ENCODE data around the gene CYLD. TPM values are rescaled to one million over a fixed set of nuclear protein-coding genes. Genes with fewer than 3 reads are reported as not detected.

The CYLD gene
- total and polyA plus RNA-seq, 3 donors from 2014 or later, result 37.4 to 89.3 (median 48.4) TPM

GRCh38 chr16:50719401-50720337 lies 22.2 kb upstream of the CYLD start:
- Histone ChIP-seq H3K36me3 (ENCODE audit: low read depth, missing control alignments) (no peaks in the 10 kb centered on the region), H3K27me3 (no peaks in the 10 kb centered on the region), H3K4me3 (no peak overlapping the region), H3K27ac (no peak overlapping the region), H3K9me3 (no peaks in the 10 kb centered on the region), H3K4me1 (no peaks in the 10 kb centered on the region)
- DNase-seq, result no peak
- TF ChIP-seq POLR2A (IDR thresholded peaks at IDR 0.05), result no peak
- TF ChIP-seq, protein P1, sequence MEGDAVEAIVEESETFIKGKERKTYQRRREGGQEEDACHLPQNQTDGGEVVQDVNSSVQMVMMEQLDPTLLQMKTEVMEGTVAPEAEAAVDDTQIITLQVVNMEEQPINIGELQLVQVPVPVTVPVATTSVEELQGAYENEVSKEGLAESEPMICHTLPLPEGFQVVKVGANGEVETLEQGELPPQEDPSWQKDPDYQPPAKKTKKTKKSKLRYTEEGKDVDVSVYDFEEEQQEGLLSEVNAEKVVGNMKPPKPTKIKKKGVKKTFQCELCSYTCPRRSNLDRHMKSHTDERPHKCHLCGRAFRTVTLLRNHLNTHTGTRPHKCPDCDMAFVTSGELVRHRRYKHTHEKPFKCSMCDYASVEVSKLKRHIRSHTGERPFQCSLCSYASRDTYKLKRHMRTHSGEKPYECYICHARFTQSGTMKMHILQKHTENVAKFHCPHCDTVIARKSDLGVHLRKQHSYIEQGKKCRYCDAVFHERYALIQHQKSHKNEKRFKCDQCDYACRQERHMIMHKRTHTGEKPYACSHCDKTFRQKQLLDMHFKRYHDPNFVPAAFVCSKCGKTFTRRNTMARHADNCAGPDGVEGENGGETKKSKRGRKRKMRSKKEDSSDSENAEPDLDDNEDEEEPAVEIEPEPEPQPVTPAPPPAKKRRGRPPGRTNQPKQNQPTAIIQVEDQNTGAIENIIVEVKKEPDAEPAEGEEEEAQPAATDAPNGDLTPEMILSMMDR (IDR thresholded peaks at IDR 0.05), result no peak
- intact Hi-C loops (cut with DNase I; ENCODE audit: low total_unique reads), result no loop called here
- WGBS, 2 donors, result 74 to 82% methylated on average over 17 to 20 of the region's 20 CpGs

DNA sequence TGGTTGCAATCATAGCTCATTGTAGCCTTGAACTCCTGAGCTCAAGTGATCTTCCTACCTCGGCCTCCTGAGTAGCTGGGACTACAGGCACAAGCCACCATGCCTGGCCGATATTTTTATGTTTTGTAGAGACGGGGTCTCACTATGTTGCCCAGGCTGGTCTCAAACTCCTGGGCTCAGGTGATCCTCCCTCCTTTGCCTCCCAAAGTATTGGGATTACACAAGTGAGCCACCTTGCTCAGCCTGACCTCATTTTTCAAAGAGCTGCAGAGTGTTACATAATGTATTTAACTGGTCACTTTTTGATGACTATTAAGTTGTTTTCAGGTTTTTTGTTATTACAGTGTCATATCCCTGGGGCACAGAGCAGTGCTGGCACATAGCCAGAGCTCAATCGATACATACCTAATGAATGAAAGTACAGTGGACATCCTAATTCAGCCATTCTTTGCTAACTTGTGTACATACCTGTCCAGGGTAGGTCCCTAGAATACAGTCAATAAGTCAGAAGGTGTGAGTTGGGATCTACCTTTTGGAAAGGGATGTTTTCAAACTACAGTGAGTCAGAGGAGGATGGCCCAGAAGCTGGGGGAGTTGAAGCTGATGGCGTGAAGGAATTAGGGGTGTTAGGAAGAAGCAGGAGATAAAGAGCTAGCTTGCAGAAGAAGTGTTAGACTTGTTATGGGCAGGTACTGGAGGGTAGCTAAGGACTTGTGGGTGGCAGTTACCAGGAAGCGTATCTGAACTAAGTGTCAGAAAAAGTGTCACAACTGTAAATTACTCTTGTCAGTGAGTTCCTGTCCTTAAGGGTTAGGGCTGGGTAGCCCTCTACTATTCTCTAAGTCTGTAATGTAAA lies 20.1 kb upstream of the CYLD start:
- Histone ChIP-seq H3K4me3 (no peak overlapping the region), H3K4me1 (no peaks in the 10 kb centered on the region), H3K27me3 (no peaks in the 10 kb centered on the region), H3K9me3 (no peaks in the 10 kb centered on the region), H3K27ac (no peak overlapping the region), H3K36me3 (ENCODE audit: low read depth, missing control alignments) (no peaks in the 10 kb centered on the region)
- 83 to 92% methylated on average over 6 of the region's 6 CpGs for WGBS, 2 donors
- TF ChIP-seq POLR2A (IDR thresholded peaks at IDR 0.05), result no peak
- TF ChIP-seq, protein P1 (IDR thresholded peaks at IDR 0.05), result no peak
- DNase-seq, result no peak
- intact Hi-C loops (cut with DNase I; ENCODE audit: low total_unique reads), result no loop called here

DNA sequence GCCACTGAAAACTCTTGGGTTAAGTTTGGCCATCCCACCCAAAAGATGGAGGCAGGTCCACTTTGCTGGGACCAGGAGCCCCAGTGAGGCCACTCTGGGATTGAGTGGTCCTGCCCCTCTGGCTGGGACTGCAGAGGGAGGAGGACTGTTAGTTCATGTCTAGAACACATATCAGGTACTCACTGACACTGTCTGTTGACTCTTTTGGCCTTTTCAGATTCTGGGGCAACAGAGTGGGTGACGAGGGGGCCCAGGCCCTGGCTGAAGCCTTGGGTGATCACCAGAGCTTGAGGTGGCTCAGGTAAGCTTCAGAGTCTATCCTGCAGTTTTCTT lies 19.5 kb upstream of the CYLD start:
- no peak for DNase-seq
- Histone ChIP-seq H3K27me3 (no peaks in the 10 kb centered on the region), H3K36me3 (ENCODE audit: low read depth, missing control alignments) (no peaks in the 10 kb centered on the region), H3K4me1 (no peaks in the 10 kb centered on the region), H3K4me3 (no peak overlapping the region), H3K27ac (no peak overlapping the region), H3K9me3 (no peaks in the 10 kb centered on the region)
- WGBS, 2 donors, result 91% methylated on average over 1 of the region's 1 CpG; no CpG with 5 or more reads in 1 of the 2 donors
- intact Hi-C loops (cut with DNase I; ENCODE audit: low total_unique reads), result no loop called here
- TF ChIP-seq, protein P1 (IDR thresholded peaks at IDR 0.05), result no peak
- no peak for TF ChIP-seq POLR2A (IDR thresholded peaks at IDR 0.05)

DNA sequence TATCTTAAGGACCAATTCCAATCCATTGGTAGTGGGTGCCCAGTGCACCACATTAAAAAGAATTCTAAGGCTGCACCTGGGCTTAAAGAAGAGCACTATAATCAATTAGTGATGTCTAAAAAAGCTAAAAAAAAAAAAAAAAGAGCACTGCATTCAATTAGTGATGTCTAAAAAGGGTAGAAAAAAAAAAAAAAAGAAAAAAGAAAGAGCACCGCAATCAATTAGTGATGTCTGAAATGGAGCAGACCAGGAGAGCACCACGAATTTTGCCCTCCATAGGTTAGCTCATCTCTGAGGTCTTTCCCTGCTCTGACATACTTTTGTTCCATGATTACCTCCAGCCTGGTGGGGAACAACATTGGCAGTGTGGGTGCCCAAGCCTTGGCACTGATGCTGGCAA lies 18.9 kb upstream of the CYLD start:
- no peak overlapping the region for H3K27ac ChIP-seq
- H3K4me1 ChIP-seq, result no peaks in the 10 kb centered on the region
- DNase-seq, result no peak
- WGBS, 2 donors, result 85 to 86% methylated on average over 2 of the region's 2 CpGs
- no peak overlapping the region for H3K4me3 ChIP-seq
- no peaks in the 10 kb centered on the region for H3K36me3 ChIP-seq (ENCODE audit: low read depth, missing control alignments)
- H3K27me3 ChIP-seq, result no peaks in the 10 kb centered on the region
- intact Hi-C loops (cut with DNase I; ENCODE audit: low total_unique reads), result no loop called here
- TF ChIP-seq, protein P1 (IDR thresholded peaks at IDR 0.05), result no peak
- H3K9me3 ChIP-seq, result no peaks in the 10 kb centered on the region
